ENCODE measurements around the gene CARMIL1. TPM values are rescaled to one million over a fixed set of nuclear protein-coding genes. Genes with fewer than 3 reads are reported as not detected.

CARMIL1 gene
- total and polyA plus RNA-seq, 2 of the 8 experiments (the other 6 are each of a cell fraction or from before 2014, with no cell fraction given): 20.3 to 40.4 TPM

- no peaks in the 10 kb centered on the region for H3K79me1 ChIP-seq (ENCODE audit: low read depth, low read length)
- H3K27ac ChIP-seq (ENCODE audit: low read depth, low read length): no peak overlapping the region
- TF ChIP-seq RNF2 (IDR thresholded peaks at IDR 0.05; ENCODE audit: borderline replicate concordance, low read depth, low read length, missing control alignments, poor library complexity, severe bottlenecking): no peak
- TF ChIP-seq NRF1 (IDR thresholded peaks at IDR 0.05; ENCODE audit: low read depth, low read length): no peak
- no peak for TF ChIP-seq CTCF (IDR thresholded peaks at IDR 0.05; ENCODE audit: control extremely low read depth in 1 of 3, insufficient read depth in 1 of 3, low read depth in 1 of 3, low read length in 3 of 3)
- TF ChIP-seq SP1 (IDR thresholded peaks at IDR 0.05; ENCODE audit: low read depth, low read length): no peak
- TF ChIP-seq BCL11A (IDR thresholded peaks at IDR 0.05; ENCODE audit: low read depth in 2 of 2, low read length in 2 of 2): no peak
- TF ChIP-seq KDM5A (IDR thresholded peaks at IDR 0.05; ENCODE audit: low read length): no peak
- no peak for TF ChIP-seq TAF7 (optimal IDR thresholded peaks at IDR 0.05; ENCODE audit: borderline replicate concordance, low read depth, low read length)
- no peak for TF ChIP-seq CTBP2 (IDR thresholded peaks at IDR 0.05; ENCODE audit: borderline replicate concordance, insufficient read depth, insufficient read length, low read length)
- no peak for TF ChIP-seq FOSL1 (IDR thresholded peaks at IDR 0.05; ENCODE audit: insufficient read depth, low read depth, low read length)
- no peak for TF ChIP-seq BRCA1 (IDR thresholded peaks at IDR 0.05; ENCODE audit: low read depth, low read length)
Observed at GRCh38 chr6:25499615-25500235, 220.6 kb downstream of the CARMIL1 start.

More at GRCh38 chr6:25499615-25500235, 220.6 kb downstream of the CARMIL1 start:
- H3K56ac ChIP-seq (replicated peaks; ENCODE audit: insufficient read length, low read depth, low read length): no peak overlapping the region
- FAIRE-seq (no peak), DNase-seq (ENCODE audit: low read depth in 1 of 2, low spot score in 2 of 2) (no peak)
- H2AK5ac ChIP-seq (ENCODE audit: low read depth, low read length): no peak overlapping the region
- H3K9ac ChIP-seq (replicated peaks in 1 of 4; ENCODE audit: extremely low read depth in 1 of 4, low read depth in 3 of 4, low read length in 3 of 4): no peak overlapping the region
- no peak overlapping the region for H2BK12ac ChIP-seq (ENCODE audit: low read depth, low read length)
- H3K18ac ChIP-seq (ENCODE audit: extremely low read depth, low read length): no peak overlapping the region
- no peak overlapping the region for H3K4me3 ChIP-seq (ENCODE audit: extremely low read depth in 1 of 4, insufficient read depth in 2 of 4, low read depth in 3 of 4, low read length in 4 of 4)
- no peak overlapping the region for H3K14ac ChIP-seq (ENCODE audit: insufficient read length)
- no peak overlapping the region for H2BK15ac ChIP-seq (ENCODE audit: low read length)
- H3K79me2 ChIP-seq (ENCODE audit: control insufficient read depth in 1 of 2, insufficient read depth in 2 of 2, low read length in 2 of 2): no peaks in the 10 kb centered on the region
- no peak overlapping the region for H2AFZ ChIP-seq (ENCODE audit: low read length)
- no peak overlapping the region for H2BK5ac ChIP-seq (ENCODE audit: low read depth, low read length)
- H3K4ac ChIP-seq (replicated peaks; ENCODE audit: insufficient read length, low read depth, low read length): no peak overlapping the region
- H3K36me3 ChIP-seq (ENCODE audit: control insufficient read depth in 2 of 4, insufficient read depth in 4 of 4, low read length in 3 of 4): no peaks in the 10 kb centered on the region; a peak in 1 of 8 replicates
- no peak overlapping the region for H4K5ac ChIP-seq (ENCODE audit: insufficient read length, low read depth, low read length)
- no peak overlapping the region for H4K8ac ChIP-seq (ENCODE audit: extremely low read depth, insufficient read depth, low read length)
- peaks cover 0 to 2% of the 10 kb centered on the region in 2 experiments for H4K20me1 ChIP-seq (replicated peaks in 1 of 2; ENCODE audit: control insufficient read depth in 1 of 2, insufficient read depth in 2 of 2, low read length in 2 of 2)
- peaks cover 0 to 9% (median under 1%) of the 10 kb centered on the region in 4 experiments; a peak in 5 of 7 replicates for H3K4me1 ChIP-seq (replicated peaks in 1 of 4; ENCODE audit: control insufficient read depth in 3 of 4, insufficient read depth in 4 of 4, low read length in 3 of 4)
- no peaks in the 10 kb centered on the region for H3K27me3 ChIP-seq (replicated peaks in 1 of 4; ENCODE audit: control insufficient read depth in 3 of 4, extremely low read depth in 1 of 4, insufficient read depth in 3 of 4, low read length in 3 of 4)
- H4K91ac ChIP-seq (replicated peaks; ENCODE audit: insufficient read length, low read length): no peak overlapping the region
- H3K23ac ChIP-seq (ENCODE audit: insufficient read length): no peak overlapping the region
- H3K4me2 ChIP-seq (ENCODE audit: insufficient read depth in 1 of 2, low read depth in 2 of 2, low read length in 2 of 2): no peak overlapping the region
- no peak overlapping the region for H2BK120ac ChIP-seq (replicated peaks; ENCODE audit: low read depth, low read length)
- CTCF ChIA-PET (ENCODE audit: partially characterized antibody): interaction anchor here (0.5 to 3.4 kb wide), 5 partner anchors 9 to 1065 kb away, joined by 3 to 13 read pairs (median 4); no protein-coding TSS in a partner anchor
- 66% methylated on average over 3 of the region's 3 CpGs; no CpG with 5 or more reads in 1 of the 2 experiments for WGBS, 2 experiments (ENCODE audit: extremely low coverage in 1 of 2, insufficient coverage in 1 of 2, insufficient read length in 1 of 2, insufficient replicate concordance in 2 of 2, low coverage in 1 of 2, low lambda C conversion rate in 2 of 2, missing lambda C conversion rate in 1 of 2)
- no peaks in the 10 kb centered on the region for H3K23me2 ChIP-seq (ENCODE audit: low read depth, low read length)
- POLR2A ChIA-PET (ENCODE audit: partially characterized antibody): interaction anchor here (1.1 kb wide), 1 partner anchor 50 kb away, joined by 3 read pairs; no protein-coding TSS in a partner anchor
- H2BK20ac ChIP-seq (ENCODE audit: low read length): no peak overlapping the region
- H3K9me3 ChIP-seq (ENCODE audit: insufficient read depth in 2 of 2, low read depth in 1 of 2, low read length in 1 of 2): no peaks in the 10 kb centered on the region

Data from H1 (cell line).